HepG2 (cell line): ENCODE measurements around the gene ZNF79. TPM values are rescaled to one million over a fixed set of nuclear protein-coding genes. Genes with fewer than 3 reads are reported as not detected.

ENCODE experiments used
- EHMT2 ChIP-seq: fragments of 200-600 bp; sonication (generic); IDR thresholded peaks from 2 replicates; pipeline ENCODE4 v1.7.0; 2017; ENCODE audit warnings: antibody characterized with exemption, low read depth, low read length, borderline replicate concordance
- HNRNPH1 ChIP-seq: fragments of 200-400 bp; formaldehyde crosslinking; optimal IDR thresholded peaks from 2 replicates; pipeline ENCODE3; 2017; ENCODE audit warnings: mild to moderate bottlenecking, low read depth, low read length
- PHF5A ChIP-seq: IDR thresholded peaks from one replicate; pipeline ENCODE4 v1.6.1; 2018; ENCODE audit warnings: low read depth, missing genetic modification reagents; ENCODE audit not compliant: unreplicated experiment
- ZNF296 ChIP-seq: sonication (generic); formaldehyde crosslinking; conservative IDR thresholded peaks from 2 replicates; pipeline ENCODE4 v1.5.0; 2020; ENCODE audit warnings: mild to moderate bottlenecking, missing genetic modification reagents
- polyA plus RNA-seq, 8 experiments: library from polyadenylated mRNA; depleted of rRNA in 3 of 8; stranded (reverse) in 7 of 8; unstranded in 1 of 8; fragments of >200 nt; fragmentation: Illumina TruSeq in 4 of 8; extraction: Trizol in 4 of 8; gene quantifications; 2 replicates each; pipeline versions ENCODE4 v1.2.1 to v1.2.3, GENCODE V29; 2011 to 2016; ENCODE audit warnings: low read depth in 4 of 8, missing spikeins in 1 of 8, mixed read lengths in 1 of 8; ENCODE audit not compliant: insufficient read depth in 1 of 8
- total RNA-seq, 5 experiments: library from RNA; depleted of rRNA; stranded (reverse); fragments of >200 nt; fragmentation: Illumina TruSeq; extraction: Trizol; gene quantifications; 2 replicates each; pipeline ENCODE4 v1.2.3, GENCODE V29; 2016; ENCODE audit warnings: low read depth in 1 of 5
- TF ChIP-seq, protein P1 (sequence below): sonication (generic); formaldehyde crosslinking; IDR thresholded peaks from 2 replicates; pipeline ENCODE4 v1.5.0; 2020; ENCODE audit warnings: mild to moderate bottlenecking, missing genetic modification reagents, borderline replicate concordance
- TF ChIP-seq, protein P2 (sequence below): sonication (generic); formaldehyde crosslinking; IDR thresholded peaks from 2 replicates; pipeline ENCODE4 v1.9.0; 2021; ENCODE audit warnings: missing genetic modification reagents, mild to moderate bottlenecking, borderline replicate concordance
- TF ChIP-seq, protein P3 (sequence below), 2 experiments: fragments of 450-650 bp in 1 of 2; sonication (generic) in 1 of 2; formaldehyde crosslinking in 1 of 2; IDR thresholded peaks; 2 replicates each; pipeline versions ENCODE4 v1.6.1 to v1.8.0; 2016 to 2022; ENCODE audit warnings: antibody characterized with exemption in 1 of 2, mild to moderate bottlenecking in 1 of 2, missing genetic modification reagents in 1 of 2
- TF ChIP-seq, protein P4 (sequence below): sonication (generic); formaldehyde crosslinking; IDR thresholded peaks from 2 replicates; pipeline ENCODE4 v1.5.0; 2020; ENCODE audit warnings: missing genetic modification reagents

The ZNF79 gene
- total and polyA plus RNA-seq, 2 of the 13 experiments (the other 11 are each of a cell fraction or from before 2014, with no cell fraction given) = 3.7 to 8.1 TPM

DNA sequence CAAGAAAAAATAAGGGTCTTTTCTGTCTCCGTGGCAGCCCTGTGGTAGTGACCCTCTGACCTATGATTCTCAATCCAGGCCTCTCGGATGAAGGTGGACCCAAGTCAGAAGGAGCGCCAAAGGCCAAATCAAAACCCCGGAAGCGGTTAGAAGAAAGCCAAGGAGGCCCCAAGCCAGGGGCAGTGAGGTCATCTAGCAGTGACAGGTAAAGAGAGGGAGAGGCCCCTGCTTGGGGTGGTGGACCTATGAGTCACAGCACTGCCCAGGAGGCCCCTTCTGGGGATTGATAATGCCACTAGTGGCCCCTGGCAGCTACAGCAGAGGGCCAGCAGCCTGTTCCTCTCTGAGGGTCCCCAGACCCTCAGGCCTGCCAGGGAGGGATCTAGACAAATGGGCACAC is 33.6 kb upstream of the ZNF79 start (continued):
- TF ChIP-seq, protein P1, sequence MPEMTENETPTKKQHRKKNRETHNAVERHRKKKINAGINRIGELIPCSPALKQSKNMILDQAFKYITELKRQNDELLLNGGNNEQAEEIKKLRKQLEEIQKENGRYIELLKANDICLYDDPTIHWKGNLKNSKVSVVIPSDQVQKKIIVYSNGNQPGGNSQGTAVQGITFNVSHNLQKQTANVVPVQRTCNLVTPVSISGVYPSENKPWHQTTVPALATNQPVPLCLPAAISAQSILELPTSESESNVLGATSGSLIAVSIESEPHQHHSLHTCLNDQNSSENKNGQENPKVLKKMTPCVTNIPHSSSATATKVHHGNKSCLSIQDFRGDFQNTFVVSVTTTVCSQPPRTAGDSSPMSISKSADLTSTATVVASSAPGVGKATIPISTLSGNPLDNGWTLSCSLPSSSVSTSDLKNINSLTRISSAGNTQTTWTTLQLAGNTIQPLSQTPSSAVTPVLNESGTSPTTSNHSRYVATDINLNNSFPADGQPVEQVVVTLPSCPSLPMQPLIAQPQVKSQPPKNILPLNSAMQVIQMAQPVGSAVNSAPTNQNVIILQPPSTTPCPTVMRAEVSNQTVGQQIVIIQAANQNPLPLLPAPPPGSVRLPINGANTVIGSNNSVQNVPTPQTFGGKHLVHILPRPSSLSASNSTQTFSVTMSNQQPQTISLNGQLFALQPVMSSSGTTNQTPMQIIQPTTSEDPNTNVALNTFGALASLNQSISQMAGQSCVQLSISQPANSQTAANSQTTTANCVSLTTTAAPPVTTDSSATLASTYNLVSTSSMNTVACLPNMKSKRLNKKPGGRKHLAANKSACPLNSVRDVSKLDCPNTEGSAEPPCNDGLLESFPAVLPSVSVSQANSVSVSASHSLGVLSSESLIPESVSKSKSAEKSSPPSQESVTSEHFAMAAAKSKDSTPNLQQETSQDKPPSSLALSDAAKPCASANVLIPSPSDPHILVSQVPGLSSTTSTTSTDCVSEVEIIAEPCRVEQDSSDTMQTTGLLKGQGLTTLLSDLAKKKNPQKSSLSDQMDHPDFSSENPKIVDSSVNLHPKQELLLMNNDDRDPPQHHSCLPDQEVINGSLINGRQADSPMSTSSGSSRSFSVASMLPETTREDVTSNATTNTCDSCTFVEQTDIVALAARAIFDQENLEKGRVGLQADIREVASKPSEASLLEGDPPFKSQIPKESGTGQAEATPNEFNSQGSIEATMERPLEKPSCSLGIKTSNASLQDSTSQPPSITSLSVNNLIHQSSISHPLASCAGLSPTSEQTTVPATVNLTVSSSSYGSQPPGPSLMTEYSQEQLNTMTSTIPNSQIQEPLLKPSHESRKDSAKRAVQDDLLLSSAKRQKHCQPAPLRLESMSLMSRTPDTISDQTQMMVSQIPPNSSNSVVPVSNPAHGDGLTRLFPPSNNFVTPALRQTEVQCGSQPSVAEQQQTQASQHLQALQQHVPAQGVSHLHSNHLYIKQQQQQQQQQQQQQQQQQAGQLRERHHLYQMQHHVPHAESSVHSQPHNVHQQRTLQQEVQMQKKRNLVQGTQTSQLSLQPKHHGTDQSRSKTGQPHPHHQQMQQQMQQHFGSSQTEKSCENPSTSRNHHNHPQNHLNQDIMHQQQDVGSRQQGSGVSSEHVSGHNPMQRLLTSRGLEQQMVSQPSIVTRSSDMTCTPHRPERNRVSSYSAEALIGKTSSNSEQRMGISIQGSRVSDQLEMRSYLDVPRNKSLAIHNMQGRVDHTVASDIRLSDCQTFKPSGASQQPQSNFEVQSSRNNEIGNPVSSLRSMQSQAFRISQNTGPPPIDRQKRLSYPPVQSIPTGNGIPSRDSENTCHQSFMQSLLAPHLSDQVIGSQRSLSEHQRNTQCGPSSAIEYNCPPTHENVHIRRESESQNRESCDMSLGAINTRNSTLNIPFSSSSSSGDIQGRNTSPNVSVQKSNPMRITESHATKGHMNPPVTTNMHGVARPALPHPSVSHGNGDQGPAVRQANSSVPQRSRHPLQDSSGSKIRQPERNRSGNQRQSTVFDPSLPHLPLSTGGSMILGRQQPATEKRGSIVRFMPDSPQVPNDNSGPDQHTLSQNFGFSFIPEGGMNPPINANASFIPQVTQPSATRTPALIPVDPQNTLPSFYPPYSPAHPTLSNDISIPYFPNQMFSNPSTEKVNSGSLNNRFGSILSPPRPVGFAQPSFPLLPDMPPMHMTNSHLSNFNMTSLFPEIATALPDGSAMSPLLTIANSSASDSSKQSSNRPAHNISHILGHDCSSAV (CRISPR knock-in tag) = no peak
- TF ChIP-seq, protein P2, sequence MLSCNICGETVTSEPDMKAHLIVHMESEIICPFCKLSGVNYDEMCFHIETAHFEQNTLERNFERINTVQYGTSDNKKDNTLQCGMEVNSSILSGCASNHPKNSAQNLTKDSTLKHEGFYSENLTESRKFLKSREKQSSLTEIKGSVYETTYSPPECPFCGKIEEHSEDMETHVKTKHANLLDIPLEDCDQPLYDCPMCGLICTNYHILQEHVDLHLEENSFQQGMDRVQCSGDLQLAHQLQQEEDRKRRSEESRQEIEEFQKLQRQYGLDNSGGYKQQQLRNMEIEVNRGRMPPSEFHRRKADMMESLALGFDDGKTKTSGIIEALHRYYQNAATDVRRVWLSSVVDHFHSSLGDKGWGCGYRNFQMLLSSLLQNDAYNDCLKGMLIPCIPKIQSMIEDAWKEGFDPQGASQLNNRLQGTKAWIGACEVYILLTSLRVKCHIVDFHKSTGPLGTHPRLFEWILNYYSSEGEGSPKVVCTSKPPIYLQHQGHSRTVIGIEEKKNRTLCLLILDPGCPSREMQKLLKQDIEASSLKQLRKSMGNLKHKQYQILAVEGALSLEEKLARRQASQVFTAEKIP (CRISPR knock-in tag) = no peak
- TF ChIP-seq ZNF296 (CRISPR knock-in tag) (0 out of 2 replicates have a peak, but pooled peaks have one; percentile 55), PHF5A (CRISPR knock-in tag) (no peak), HNRNPH1 (no peak), EHMT2 (peak; percentile 23; the same call in 1 of the 2 replicates)
- TF ChIP-seq, protein P3, sequence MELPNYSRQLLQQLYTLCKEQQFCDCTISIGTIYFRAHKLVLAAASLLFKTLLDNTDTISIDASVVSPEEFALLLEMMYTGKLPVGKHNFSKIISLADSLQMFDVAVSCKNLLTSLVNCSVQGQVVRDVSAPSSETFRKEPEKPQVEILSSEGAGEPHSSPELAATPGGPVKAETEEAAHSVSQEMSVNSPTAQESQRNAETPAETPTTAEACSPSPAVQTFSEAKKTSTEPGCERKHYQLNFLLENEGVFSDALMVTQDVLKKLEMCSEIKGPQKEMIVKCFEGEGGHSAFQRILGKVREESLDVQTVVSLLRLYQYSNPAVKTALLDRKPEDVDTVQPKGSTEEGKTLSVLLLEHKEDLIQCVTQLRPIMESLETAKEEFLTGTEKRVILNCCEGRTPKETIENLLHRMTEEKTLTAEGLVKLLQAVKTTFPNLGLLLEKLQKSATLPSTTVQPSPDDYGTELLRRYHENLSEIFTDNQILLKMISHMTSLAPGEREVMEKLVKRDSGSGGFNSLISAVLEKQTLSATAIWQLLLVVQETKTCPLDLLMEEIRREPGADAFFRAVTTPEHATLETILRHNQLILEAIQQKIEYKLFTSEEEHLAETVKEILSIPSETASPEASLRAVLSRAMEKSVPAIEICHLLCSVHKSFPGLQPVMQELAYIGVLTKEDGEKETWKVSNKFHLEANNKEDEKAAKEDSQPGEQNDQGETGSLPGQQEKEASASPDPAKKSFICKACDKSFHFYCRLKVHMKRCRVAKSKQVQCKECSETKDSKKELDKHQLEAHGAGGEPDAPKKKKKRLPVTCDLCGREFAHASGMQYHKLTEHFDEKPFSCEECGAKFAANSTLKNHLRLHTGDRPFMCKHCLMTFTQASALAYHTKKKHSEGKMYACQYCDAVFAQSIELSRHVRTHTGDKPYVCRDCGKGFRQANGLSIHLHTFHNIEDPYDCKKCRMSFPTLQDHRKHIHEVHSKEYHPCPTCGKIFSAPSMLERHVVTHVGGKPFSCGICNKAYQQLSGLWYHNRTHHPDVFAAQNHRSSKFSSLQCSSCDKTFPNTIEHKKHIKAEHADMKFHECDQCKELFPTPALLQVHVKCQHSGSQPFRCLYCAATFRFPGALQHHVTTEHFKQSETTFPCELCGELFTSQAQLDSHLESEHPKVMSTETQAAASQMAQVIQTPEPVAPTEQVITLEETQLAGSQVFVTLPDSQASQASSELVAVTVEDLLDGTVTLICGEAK (IDR thresholded peaks at IDR 0.05) = no peak
- TF ChIP-seq, protein P3 (CRISPR knock-in tag; IDR thresholded peaks at IDR 0.05) = peak; percentile 71; the same call in 1 of the 2 replicates
- TF ChIP-seq, protein P4, sequence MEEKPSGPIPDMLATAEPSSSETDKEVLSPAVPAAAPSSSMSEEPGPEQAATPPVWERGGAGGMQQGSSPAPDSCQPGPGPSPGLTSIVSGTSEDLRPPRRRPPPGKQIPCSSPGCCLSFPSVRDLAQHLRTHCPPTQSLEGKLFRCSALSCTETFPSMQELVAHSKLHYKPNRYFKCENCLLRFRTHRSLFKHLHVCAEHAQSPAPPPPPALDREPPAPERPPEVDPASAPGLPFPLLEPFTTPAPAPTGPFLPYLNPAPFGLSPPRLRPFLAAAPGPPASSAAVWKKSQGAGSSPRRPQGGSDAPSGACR (CRISPR knock-in tag) = no peak
